IMR-90 (cell line): Measurements from ENCODE around the gene TRPM7. TPM values are rescaled to one million over a fixed set of nuclear protein-coding genes. Genes with fewer than 3 reads are reported as not detected.
"Not testable (repeated sequence)": the region's sequence is repeated elsewhere in the genome, so short reads cannot be mapped to it uniquely, and the experiment has no call there.

Experiments
- ATAC-seq: fragments of 200-7000 bp; cut with Tn5 transposase; 2 replicates; pipeline ENCODE4 v1.9.1; 2020; ENCODE audit warnings: low read depth, mild to moderate bottlenecking, moderate library complexity
- BruUV-seq: library from RNA; stranded (reverse); fragments of 400-500 nt; replicated peaks from 2 replicates; lab custom pipeline; 2021; lab: Mats Ljungman, UMichigan
- CTCF ChIA-PET: fragments of 300-600 bp; formaldehyde crosslinking; extraction: SDS; loops from one replicate; lab custom pipeline; 2021; ENCODE audit warnings: antibody characterized with exemption; lab: Yijun Ruan, JAX
- POLR2A ChIA-PET: fragments of 300-600 bp; sonication (Branson Sonifier 250); formaldehyde crosslinking; loops from one replicate; lab custom pipeline; 2022; ENCODE audit warnings: antibody characterized with exemption; ENCODE audit not compliant: unreplicated experiment; lab: Charles Lee
- DNase-seq: peaks from one replicate; pipeline ENCODE4 v3.0.0; 2013
- H2AFZ ChIP-seq: replicated peaks from 2 replicates; pipeline ENCODE3; 2013; ENCODE audit warnings: low read length, mild to moderate bottlenecking; ENCODE audit not compliant: poor library complexity
- H2AK5ac ChIP-seq: 2 replicates; pipeline ENCODE4 v1.6.1; 2013; ENCODE audit warnings: low read depth, low read length, inconsistent platforms
- H2AK9ac ChIP-seq: replicated peaks from 2 replicates; pipeline ENCODE3; 2013; ENCODE audit warnings: mild to moderate bottlenecking, low read depth, low read length, moderate library complexity; ENCODE audit not compliant: poor library complexity
- H2BK120ac ChIP-seq: 2 replicates; pipeline ENCODE4 v1.6.1; 2013; ENCODE audit warnings: low read depth, low read length, inconsistent platforms
- H2BK15ac ChIP-seq: 3 replicates; pipeline ENCODE4 v1.6.1; 2013; ENCODE audit warnings: low read depth, low read length, inconsistent platforms
- H2BK20ac ChIP-seq: 2 replicates; pipeline ENCODE4 v1.6.1; 2013; ENCODE audit warnings: low read depth, mild to moderate bottlenecking, inconsistent platforms, low read length, moderate library complexity
- H2BK5ac ChIP-seq: 2 replicates; pipeline ENCODE4 v1.6.1; 2013; ENCODE audit warnings: mild to moderate bottlenecking, low read depth, low read length, inconsistent platforms; ENCODE audit not compliant: poor library complexity, severe bottlenecking
- H3K14ac ChIP-seq: replicated peaks from 2 replicates; pipeline ENCODE4 v1.6.1; 2013; ENCODE audit warnings: low read depth, low read length, inconsistent platforms
- H3K18ac ChIP-seq: 2 replicates; pipeline ENCODE4 v1.6.1; 2013; ENCODE audit warnings: low read depth, low read length, control low read depth
- H3K23ac ChIP-seq: 2 replicates; pipeline ENCODE4 v1.6.1; 2013; ENCODE audit warnings: low read depth, low read length, inconsistent platforms
- H3K27ac ChIP-seq: 2 replicates; pipeline ENCODE4 v1.5.1; 2013; ENCODE audit warnings: mild to moderate bottlenecking, control low read depth, low read length; ENCODE audit not compliant: insufficient read depth
- H3K27me3 ChIP-seq: 2 replicates; pipeline ENCODE4 v1.6.1; 2013; ENCODE audit warnings: low read length; ENCODE audit not compliant: control insufficient read depth, insufficient read depth
- H3K36me3 ChIP-seq: 2 replicates; pipeline ENCODE4 v1.6.1; 2013; ENCODE audit warnings: low read length, mixed read lengths; ENCODE audit not compliant: control insufficient read depth, insufficient read depth
- H3K4ac ChIP-seq: 2 replicates; pipeline ENCODE4 v1.6.1; 2013; ENCODE audit warnings: low read depth, low read length, inconsistent platforms
- H3K4me1 ChIP-seq: 2 replicates; pipeline ENCODE4 v1.6.1; 2013; ENCODE audit warnings: low read length, mixed read lengths; ENCODE audit not compliant: control insufficient read depth, insufficient read depth
- H3K4me2 ChIP-seq: 2 replicates; pipeline ENCODE4 v1.6.1; 2013; ENCODE audit warnings: low read depth, mild to moderate bottlenecking, control low read depth, low read length, moderate library complexity
- H3K4me3 ChIP-seq: 2 replicates; pipeline ENCODE4 v1.5.1; 2013; ENCODE audit warnings: low read depth, mild to moderate bottlenecking, control low read depth, low read length, moderate library complexity; ENCODE audit not compliant: insufficient read depth
- H3K56ac ChIP-seq: 2 replicates; pipeline ENCODE4 v1.6.1; 2013; ENCODE audit warnings: low read length, inconsistent platforms; ENCODE audit not compliant: insufficient read depth; ENCODE audit errors: extremely low read depth
- H3K79me1 ChIP-seq, 2 experiments: 2 replicates each; pipeline ENCODE4 v1.6.1; 2013; ENCODE audit warnings: low read length in 2 of 2, inconsistent platforms in 1 of 2, low read depth in 1 of 2
- H3K9ac ChIP-seq: 2 replicates; pipeline ENCODE4 v1.6.1; 2013; ENCODE audit warnings: low read depth, low read length, control low read depth
- H3K9me1 ChIP-seq: 2 replicates; pipeline ENCODE4 v1.6.1; 2013; ENCODE audit warnings: low read length, inconsistent platforms; ENCODE audit not compliant: insufficient read depth
- H3K9me3 ChIP-seq: 2 replicates; pipeline ENCODE4 v1.6.1; 2013; ENCODE audit warnings: low read length; ENCODE audit not compliant: control insufficient read depth, insufficient read depth
- H4K20me1 ChIP-seq: 2 replicates; pipeline ENCODE4 v1.6.1; 2013; ENCODE audit warnings: low read length, inconsistent platforms; ENCODE audit not compliant: insufficient read depth
- H4K5ac ChIP-seq: 2 replicates; pipeline ENCODE4 v1.6.1; 2013; ENCODE audit warnings: mild to moderate bottlenecking, low read depth, low read length, control low read depth
- H4K8ac ChIP-seq, 2 experiments: 2 replicates each; pipeline ENCODE4 v1.6.1; 2013; ENCODE audit warnings: low read depth in 2 of 2, low read length in 2 of 2, control low read depth in 1 of 2, inconsistent platforms in 1 of 2
- H4K91ac ChIP-seq: 2 replicates; pipeline ENCODE4 v1.6.1; 2013; ENCODE audit warnings: low read depth, low read length, inconsistent platforms; ENCODE audit not compliant: insufficient read depth
- WGBS, 2 experiments: methylation state at CpG; one replicate each; pipeline versions ENCODE4 v1.1.5 to v1.1.7; 2013; ENCODE audit warnings: missing lambda C conversion rate in 2 of 2; ENCODE audit not compliant: insufficient read length in 1 of 2; ENCODE audit errors: extremely low coverage in 2 of 2; 5-methylcytosine and 5-hydroxymethylcytosine counted together
- dilution Hi-C: fragments of 300-500 bp; cut with HindIII; formaldehyde crosslinking; loops from one replicate; pipeline ENCODE4 v1.14.3; 2018; ENCODE audit warnings: low sequenced_read_pairs; ENCODE audit not compliant: unreplicated experiment
- in situ Hi-C: fragments of 300-500 bp; cut with MboI; formaldehyde crosslinking; loops from 3 replicates; pipeline ENCODE4 v1.14.3; 2019; ENCODE audit warnings: low sequenced_read_pairs, inconsistent platforms, mixed read lengths
- intact Hi-C: fragments of 100-400 bp; cut with micrococcal nuclease; formaldehyde crosslinking; loops from 2 replicates; pipeline ENCODE4 v1.10.0; 2022
- polyA plus RNA-seq, 3 experiments: library from polyadenylated mRNA; depleted of rRNA; stranded (reverse); fragments of >200 nt; gene quantifications; 2 replicates each; pipeline ENCODE4 v1.2.3, GENCODE V29; 2012; ENCODE audit warnings: low replicate concordance in 1 of 3
- total RNA-seq: library from RNA; depleted of rRNA; stranded (reverse); fragments of >200 nt; gene quantifications from 2 replicates; pipeline ENCODE4 v1.2.3, GENCODE V29; 2012

The TRPM7 gene
- total and polyA plus RNA-seq, 2 of the 4 experiments (the other 2 are of a cell fraction) = 10.6 to 27.8 TPM

DNA sequence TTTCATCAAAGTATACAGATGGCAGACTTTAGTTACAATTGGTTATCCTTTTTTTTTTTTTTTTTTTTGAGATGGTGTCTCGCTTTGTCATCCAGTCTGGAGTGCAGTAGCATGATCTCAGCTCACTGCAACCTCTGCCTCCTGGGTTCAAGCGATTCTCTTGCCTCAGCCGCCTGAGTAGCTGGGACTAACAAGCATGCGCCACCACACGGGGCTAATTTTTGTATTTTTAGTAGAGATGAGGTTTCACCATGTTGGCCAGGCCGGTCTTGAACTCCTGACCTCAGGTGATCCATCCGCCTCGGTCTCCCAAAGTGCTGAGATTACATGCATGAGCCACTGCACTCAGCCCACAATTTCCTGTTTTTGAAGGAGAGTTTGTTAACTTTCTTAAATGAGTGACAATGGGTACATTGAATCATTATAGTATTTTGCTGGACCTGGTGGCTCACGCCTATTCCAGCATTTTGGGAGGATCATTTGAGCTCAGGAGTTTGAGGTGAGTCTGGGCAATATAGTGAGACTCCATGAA, 8.1 kb upstream of the TRPM7 start:
- H3K36me3 ChIP-seq, H4K20me1 ChIP-seq, H3K9me1 ChIP-seq, H3K4ac ChIP-seq, BruUV-seq, H2BK15ac ChIP-seq, ATAC-seq, H3K56ac ChIP-seq, H3K27me3 ChIP-seq, H4K91ac ChIP-seq, dilution Hi-C loops, H2BK20ac ChIP-seq, H3K18ac ChIP-seq, POLR2A ChIA-PET, H3K9me3 ChIP-seq, H2BK5ac ChIP-seq, H4K8ac ChIP-seq, CTCF ChIA-PET, H2AK9ac ChIP-seq, H3K27ac ChIP-seq, H3K4me1 ChIP-seq, H3K23ac ChIP-seq, intact Hi-C loops, H3K4me3 ChIP-seq, H2BK120ac ChIP-seq, H3K9ac ChIP-seq, H3K4me2 ChIP-seq, H2AK5ac ChIP-seq, H2AFZ ChIP-seq, in situ Hi-C loops, DNase-seq, H3K14ac ChIP-seq, H3K79me1 ChIP-seq, H4K5ac ChIP-seq: not testable (repeated sequence)
- WGBS, 2 experiments = no CpG with 5 or more reads among the region's 9 CpGs
